GM18520 (cell line): ENCODE results near the gene BCS1L.
A peak's percentile ranks its signal among the peaks of the same experiment; 100 is the strongest.
"Not testable (repeated sequence)": the region's sequence is repeated elsewhere in the genome, so short reads cannot be mapped to it uniquely, and the experiment has no call there.

Experiments
- ATAC-seq: cut with Tn5 transposase; IDR thresholded peaks from one replicate; pipeline ENCODE4 v1.9.1; 2021; ENCODE audit not compliant: unreplicated experiment

Gene BCS1L

DNA sequence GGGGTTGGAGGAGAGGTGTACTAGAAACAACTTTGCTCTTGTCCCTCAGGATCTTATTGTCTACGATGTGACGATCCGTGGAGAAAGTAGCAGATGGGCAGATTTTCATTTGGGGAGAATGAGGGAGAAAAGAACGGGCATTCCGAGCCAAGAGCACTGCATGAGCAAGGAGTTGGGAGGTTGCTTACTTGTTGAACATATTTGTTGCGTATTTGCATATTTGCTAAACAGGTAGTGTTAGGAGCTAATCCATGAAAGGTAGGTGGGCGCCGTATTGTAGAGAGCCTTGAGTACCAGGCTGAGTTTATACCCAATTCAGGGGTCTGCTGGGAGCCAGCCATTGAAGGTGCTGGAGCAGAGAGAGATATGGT, 490 bp downstream of the BCS1L start:
- no peak for ATAC-seq

DNA sequence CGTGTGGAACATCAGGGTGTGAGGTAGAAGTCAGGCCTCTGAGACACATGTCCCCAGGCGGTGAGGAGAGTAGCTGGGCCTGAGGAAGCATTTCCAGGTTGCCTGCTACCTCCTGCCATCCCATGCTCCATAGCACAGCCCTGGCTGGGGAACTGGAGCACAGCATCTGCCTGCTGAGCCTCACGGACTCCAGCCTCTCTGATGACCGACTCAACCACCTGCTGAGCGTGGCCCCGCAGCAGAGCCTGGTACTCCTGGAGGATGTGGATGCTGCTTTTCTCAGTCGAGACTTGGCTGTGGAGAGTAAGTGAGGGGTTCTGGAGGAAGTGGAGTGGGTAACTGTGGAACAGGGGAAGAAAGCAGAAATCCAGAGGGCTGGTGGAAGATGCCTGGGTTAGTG, 2.9 kb downstream of the BCS1L start:
- ATAC-seq, result no peak

DNA sequence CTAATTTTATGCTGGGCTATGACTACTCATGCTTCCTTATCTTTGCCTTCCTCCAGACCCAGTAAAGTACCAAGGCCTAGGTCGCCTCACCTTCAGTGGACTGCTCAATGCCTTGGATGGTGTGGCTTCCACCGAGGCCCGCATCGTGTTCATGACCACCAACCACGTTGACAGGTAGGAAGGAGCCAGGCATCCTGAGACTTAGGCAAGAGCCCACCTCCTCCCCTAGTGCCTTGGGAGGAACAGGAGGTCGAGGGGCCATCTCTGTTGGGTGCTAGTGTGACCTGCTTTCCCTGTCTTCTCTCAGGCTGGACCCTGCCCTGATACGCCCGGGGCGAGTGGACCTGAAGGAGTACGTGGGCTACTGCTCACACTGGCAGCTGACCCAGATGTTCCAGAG, 3.3 kb downstream of the BCS1L start:
- no peak for ATAC-seq

- ATAC-seq, result no peak
These were observed 4.4 kb downstream of the BCS1L start for GRCh38 chr2:218663901-218664300.

DNA sequence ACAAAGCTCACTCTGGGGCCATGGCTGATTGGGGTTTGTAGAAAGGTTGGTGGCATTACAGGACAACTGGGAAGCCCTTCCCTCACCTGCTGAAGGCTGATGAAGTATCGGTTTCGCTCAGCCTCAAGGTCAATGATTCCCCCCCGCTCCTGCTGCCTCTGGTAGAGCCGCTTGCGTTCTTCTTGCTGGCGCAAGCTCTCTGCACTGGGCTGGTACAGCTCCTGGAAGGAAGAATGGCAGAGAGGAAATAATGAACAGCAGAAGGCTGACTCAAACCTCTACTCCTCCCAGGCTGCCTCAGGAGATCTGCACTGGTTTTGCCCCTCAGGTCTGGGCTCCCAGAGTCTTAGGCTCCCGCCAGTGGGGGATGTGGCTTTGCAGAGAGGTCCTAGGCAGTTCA, 5.2 kb downstream of the BCS1L start:
- ATAC-seq, result no peak

- ATAC-seq, result no peak
These were observed 11.7 kb downstream of the BCS1L start for GRCh38 chr2:218671097-218671653.

GRCh38 chr2:218671654-218672566, 12.4 kb downstream of the BCS1L start, which contains the start of the genes RNF25 and STK36:
RNF25 (minus strand) TSS chr2:218672002; CDS start chr2:218671970, 32 bp downstream.
STK36 (plus strand) TSS chr2:218672086; CDS start chr2:218672830, 744 bp downstream.
- ATAC-seq, result peak; percentile 95

DNA sequence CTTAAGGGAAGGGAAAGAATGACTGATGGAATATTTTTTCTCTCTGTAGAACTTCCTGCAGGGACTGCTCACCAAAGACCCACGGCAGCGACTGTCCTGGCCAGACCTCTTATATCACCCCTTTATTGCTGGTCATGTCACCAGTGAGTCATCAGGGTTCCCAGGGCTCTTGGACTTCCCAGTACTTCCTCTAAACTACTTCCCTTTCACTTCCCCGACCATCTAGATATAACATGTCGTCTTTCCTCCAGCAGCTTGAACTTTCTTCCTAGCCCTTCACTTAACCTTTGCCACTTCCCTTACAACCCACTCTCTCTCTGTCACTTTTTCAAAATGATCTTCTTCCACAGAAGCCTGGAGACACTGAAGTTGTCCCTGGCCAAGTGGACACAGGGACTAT, 19.6 kb downstream of the BCS1L start:
- ATAC-seq, result no peak

GRCh38 chr2:218680061-218680460, 20.6 kb downstream of the BCS1L start:
- ATAC-seq, result no peak

DNA sequence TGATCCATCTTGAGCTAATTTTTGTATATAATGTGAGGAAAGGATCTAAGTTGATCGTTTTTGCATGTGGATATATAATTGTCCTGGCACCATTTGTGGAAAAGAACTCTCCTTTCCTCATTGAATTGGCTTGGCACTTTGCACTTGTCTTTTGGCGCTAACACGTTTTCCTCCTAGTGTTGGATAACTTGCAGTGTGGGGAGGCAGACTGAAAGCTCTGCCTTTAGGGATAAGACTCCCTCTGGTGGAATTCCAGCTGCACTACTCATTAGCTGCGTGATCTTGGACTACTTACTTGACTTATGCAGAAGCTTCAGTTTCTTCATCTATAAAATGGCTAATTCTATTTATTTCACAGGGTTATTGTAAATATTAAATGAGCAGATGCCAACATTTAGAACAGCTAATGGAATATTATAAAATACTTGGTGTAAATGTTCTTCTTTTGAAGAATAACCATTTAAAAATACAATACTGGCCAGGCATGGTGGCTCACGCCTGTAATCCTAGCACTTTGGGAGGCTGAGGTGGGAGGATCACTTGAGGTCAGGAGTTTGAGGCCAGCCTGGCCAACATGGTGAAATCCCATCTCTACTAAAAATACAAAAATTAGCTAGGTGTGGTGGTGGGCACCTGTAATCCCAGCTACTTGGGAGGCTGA, 28.0 kb downstream of the BCS1L start:
- ATAC-seq, result not testable (repeated sequence)

DNA sequence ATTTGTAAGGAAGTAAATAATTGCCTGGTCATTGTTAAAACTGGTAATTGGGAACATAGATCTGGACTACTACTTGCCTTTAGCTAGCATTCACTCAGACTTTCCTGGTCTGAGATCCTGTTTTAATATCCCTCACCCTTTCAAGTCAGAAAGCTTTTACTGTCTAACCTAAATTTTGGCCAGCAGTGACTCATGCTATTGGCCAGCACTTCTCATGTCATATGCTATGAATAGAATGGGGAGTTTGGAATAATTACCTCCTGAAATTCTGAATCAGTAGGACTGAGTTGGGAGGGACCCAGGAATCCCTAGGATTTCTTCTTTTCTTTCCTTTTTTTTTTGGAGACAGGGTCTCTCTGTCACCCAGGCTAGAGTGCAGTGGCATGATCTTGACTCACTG, 31.8 kb downstream of the BCS1L start:
- no peak for ATAC-seq

- no peak for ATAC-seq
These were observed 35.1 kb downstream of the BCS1L start for GRCh38 chr2:218694405-218695145.

- no peak for ATAC-seq
These were observed 39.4 kb downstream of the BCS1L start for GRCh38 chr2:218698885-218699284.

- no peak for ATAC-seq
These were observed 42.3 kb downstream of the BCS1L start for GRCh38 chr2:218701806-218702205.

- ATAC-seq, result no peak
These were observed 43.9 kb downstream of the BCS1L start for GRCh38 chr2:218703341-218703740.

- no peak for ATAC-seq
These were observed 48.6 kb downstream of the BCS1L start for GRCh38 chr2:218708086-218708485.

- no peak for ATAC-seq
These were observed 50.4 kb downstream of the BCS1L start for GRCh38 chr2:218709908-218710307.

DNA sequence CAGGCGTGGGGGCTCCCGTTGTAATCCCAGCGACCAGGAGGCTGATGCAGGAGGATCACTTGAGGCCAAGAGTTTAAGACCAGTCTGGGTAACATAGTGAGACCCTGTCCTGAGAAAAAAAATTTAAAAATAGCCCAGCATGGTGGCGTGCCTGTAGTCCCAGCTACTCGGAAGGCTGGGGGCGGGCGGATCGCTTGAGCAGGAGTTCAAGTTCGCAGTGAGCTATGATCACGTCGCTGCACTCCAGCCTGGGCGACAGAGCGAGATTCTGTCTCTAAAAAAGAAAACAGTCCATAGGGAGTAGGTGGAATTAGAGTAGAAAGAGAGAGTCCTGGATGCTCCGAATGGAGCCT, 50.8 kb downstream of the BCS1L start:
- ATAC-seq, result no peak

GRCh38 chr2:218710687-218711549, 51.4 kb downstream of the BCS1L start, which contains the start of gene TTLL4:
TTLL4 (plus strand) TSS chr2:218710835; CDS start chr2:218737677, 26,842 bp downstream.
- peak; percentile 85 for ATAC-seq

DNA sequence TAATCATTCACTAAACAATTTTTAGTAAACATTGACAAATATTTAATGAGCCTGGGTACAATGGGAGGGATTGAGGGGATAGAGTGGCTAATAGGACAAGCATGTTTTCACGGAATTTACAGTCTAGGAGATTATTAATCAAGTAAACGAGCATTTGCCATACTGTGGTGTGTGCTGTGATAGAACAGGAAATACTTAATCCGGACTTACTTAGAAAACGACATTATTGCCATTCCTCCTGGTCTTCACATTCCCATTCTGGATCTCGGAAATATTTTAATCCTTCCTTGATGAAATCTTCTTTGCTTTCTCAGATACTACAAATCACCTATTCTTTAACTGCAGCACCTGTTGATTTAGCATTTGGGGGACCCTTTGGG, 52.1 kb downstream of the BCS1L start:
- no peak for ATAC-seq
